K562 (cell line): ENCODE data around the gene PPP1CB. TPM values are rescaled to one million over a fixed set of nuclear protein-coding genes. Genes with fewer than 3 reads are reported as not detected.

ENCODE experiments used
- ATAC-seq: fragments of 200-7000 bp; cut with Tn5 transposase; 3 replicates; pipeline ENCODE4 v1.9.1; 2020; ENCODE audit warnings: moderate library complexity
- BruUV-seq: library from RNA; stranded (reverse); fragments of 400-500 nt; replicated peaks from 2 replicates; lab custom pipeline; 2021; lab: Mats Ljungman, UMichigan
- CTCF ChIA-PET: fragments of 300-600 bp; formaldehyde crosslinking; extraction: SDS; loops from one replicate; lab custom pipeline; 2021; ENCODE audit warnings: low intra/inter-chr PET ratio; lab: Yijun Ruan, JAX
- POLR2A ChIA-PET: fragments of 300-600, 350-650 bp; sonication (Branson Sonifier 250); formaldehyde crosslinking; extraction: SDS; loops from one replicate; lab custom pipeline; 2021; ENCODE audit warnings: antibody characterized with exemption, inconsistent platforms; lab: Yijun Ruan, JAX
- DNase-seq, 4 experiments: peaks; one replicate each; pipeline versions ENCODE4 v3.0.0 to v3.0.0-alpha.2; 2011 to 2018; ENCODE audit warnings: low spot score in 3 of 4, mixed read lengths in 3 of 4; ENCODE audit errors: extremely low read depth in 1 of 4
- FAIRE-seq: peaks from 2 replicates; lab custom pipeline; 2011; peaks lifted over from hg19 to GRCh38; lab: Jason Lieb, UNC
- H2AFZ ChIP-seq: 2 replicates; pipeline ENCODE4 v1.6.0; 2011; ENCODE audit warnings: low read depth, low read length, control low read depth, inconsistent platforms
- H3K27ac ChIP-seq: fragments of 200-600 bp; 3 replicates; pipeline ENCODE4 v1.8.0; 2011; ENCODE audit warnings: low read depth, mild to moderate bottlenecking, control low read depth, inconsistent platforms, low read length, moderate library complexity, mixed read lengths; ENCODE audit errors: extremely low read depth
- H3K27me3 ChIP-seq, 2 experiments: fragments of 300-600 bp in 1 of 2; 2 replicates in 1 of 2; 3 replicates in 1 of 2; pipeline versions ENCODE4 v1.6.0 to v1.8.0; 2011; ENCODE audit warnings: inconsistent platforms in 2 of 2, low read length in 2 of 2, mild to moderate bottlenecking in 1 of 2, mixed read lengths in 1 of 2, moderate library complexity in 1 of 2; ENCODE audit not compliant: control insufficient read depth in 2 of 2, insufficient read depth in 2 of 2
- H3K36me3 ChIP-seq: fragments of 300-600 bp; 3 replicates; pipeline ENCODE4 v1.8.0; 2011; ENCODE audit warnings: mild to moderate bottlenecking, low read length, inconsistent platforms; ENCODE audit not compliant: control insufficient read depth, insufficient read depth
- H3K4me1 ChIP-seq, 2 experiments: fragments of 200-600 bp in 1 of 2; replicated peaks in 1 of 2; 2 replicates in 1 of 2; 3 replicates in 1 of 2; pipeline versions ENCODE4 v1.5.1 to v1.8.0; 2011; ENCODE audit warnings: inconsistent platforms in 2 of 2, low read length in 2 of 2, mild to moderate bottlenecking in 1 of 2, mixed read lengths in 1 of 2, moderate library complexity in 1 of 2; ENCODE audit not compliant: control insufficient read depth in 2 of 2, insufficient read depth in 2 of 2
- H3K4me2 ChIP-seq: 2 replicates; pipeline ENCODE4 v1.6.1; 2011; ENCODE audit warnings: low read length, control low read depth, inconsistent platforms, mixed read lengths; ENCODE audit not compliant: insufficient read depth
- H3K4me3 ChIP-seq: fragments of 200-600 bp; sonication (generic), shearing (Covaris generic); 2 replicates; pipeline ENCODE4 v1.5.1; 2016; ENCODE audit warnings: control low read depth, inconsistent platforms
- H3K79me2 ChIP-seq: fragments of 200-600 bp; 3 replicates; pipeline ENCODE4 v1.8.0; 2011; ENCODE audit warnings: low read length, inconsistent platforms; ENCODE audit not compliant: control insufficient read depth, insufficient read depth
- H3K9ac ChIP-seq, 2 experiments: 2 replicates each; pipeline versions ENCODE4 v1.6.0 to v1.6.1; 2011; ENCODE audit warnings: low read depth in 2 of 2, low read length in 2 of 2, control low read depth in 1 of 2, inconsistent platforms in 1 of 2, mild to moderate bottlenecking in 1 of 2, mixed read lengths in 1 of 2; ENCODE audit not compliant: insufficient read depth in 1 of 2
- H3K9me1 ChIP-seq: one replicate; pipeline ENCODE4 v1.6.0; 2011; ENCODE audit warnings: inconsistent platforms, mild to moderate bottlenecking, low read length, moderate library complexity; ENCODE audit not compliant: control insufficient read depth, insufficient read depth
- H3K9me3 ChIP-seq: replicated peaks from 2 replicates; pipeline ENCODE4 v1.5.1; 2011; ENCODE audit warnings: low read depth, low read length, inconsistent platforms; ENCODE audit not compliant: control insufficient read depth, insufficient read depth
- H4K20me1 ChIP-seq: replicated peaks from 2 replicates; pipeline ENCODE4 v1.6.1; 2011; ENCODE audit warnings: low read length, inconsistent platforms, mixed read lengths; ENCODE audit not compliant: control insufficient read depth, insufficient read depth
- C11orf30 ChIP-seq: fragments of 450-650 bp; IDR thresholded peaks from 2 replicates; pipeline ENCODE4 v1.6.1; 2016; ENCODE audit warnings: low read depth, mild to moderate bottlenecking
- FOXM1 ChIP-seq, 2 experiments: fragments of 450-650 bp in 1 of 2; sonication (generic) in 1 of 2; formaldehyde crosslinking in 1 of 2; IDR thresholded peaks; 2 replicates each; pipeline versions ENCODE4 v1.6.1 to v1.9.0; 2017 to 2022; ENCODE audit warnings: low read depth in 2 of 2, mild to moderate bottlenecking in 2 of 2, missing genetic modification reagents in 1 of 2, moderate library complexity in 1 of 2
- KDM2B ChIP-seq: fragments of 250-450 bp; sonication (Bioruptor Pico); IDR thresholded peaks from 2 replicates; pipeline ENCODE4 v1.8.0; 2021; ENCODE audit warnings: mild to moderate bottlenecking, moderate library complexity
- PHTF2 ChIP-seq: fragments of 250-450 bp; sonication (Bioruptor Pico); IDR thresholded peaks from 2 replicates; pipeline ENCODE4 v1.5.0; 2021; ENCODE audit warnings: mild to moderate bottlenecking
- SMARCA5 ChIP-seq: fragments of 450-650 bp; IDR thresholded peaks from 2 replicates; pipeline ENCODE4 v1.6.1; 2016
- SP2 ChIP-seq: IDR thresholded peaks from 2 replicates; pipeline ENCODE4 v1.6.1; 2011; ENCODE audit warnings: mild to moderate bottlenecking, low read depth, low read length, moderate library complexity; ENCODE audit not compliant: poor library complexity, severe bottlenecking; ENCODE audit errors: extremely low read depth
- UBTF ChIP-seq, 2 experiments: IDR thresholded peaks; 2 replicates each; pipeline ENCODE4 v1.6.1; 2012; ENCODE audit warnings: improper control_type of control experiment in 2 of 2, low read depth in 2 of 2, low read length in 2 of 2, borderline replicate concordance in 1 of 2
- ZNF12 ChIP-seq: sonication (generic); formaldehyde crosslinking; IDR thresholded peaks from 2 replicates; pipeline ENCODE4 v1.4.0; 2020; ENCODE audit warnings: mild to moderate bottlenecking, missing genetic modification reagents
- ZNF316 ChIP-seq: fragments of 450-650 bp; IDR thresholded peaks from 2 replicates; pipeline ENCODE4 v1.6.1; 2016
- ZNF398 ChIP-seq: fragments of 250-450 bp; sonication (Bioruptor Pico); IDR thresholded peaks from 2 replicates; pipeline ENCODE4 v1.8.0; 2021; ENCODE audit warnings: moderate library complexity, mild to moderate bottlenecking, inconsistent platforms
- ZNF561 ChIP-seq: fragments of 450-650 bp; formaldehyde crosslinking; conservative IDR thresholded peaks from 2 replicates; pipeline ENCODE4 v1.4.0; 2020; ENCODE audit warnings: mild to moderate bottlenecking, moderate library complexity
- ZNF696 ChIP-seq: fragments of 250-450 bp; sonication (Bioruptor Pico); conservative IDR thresholded peaks from 2 replicates; pipeline ENCODE4 v1.4.0; 2020; ENCODE audit warnings: mild to moderate bottlenecking, moderate library complexity
- WGBS: fragments of 100-300 bp; shearing (Covaris generic); methylation state at CpG from one replicate; pipeline ENCODE4 v1.1.6; 2016; ENCODE audit warnings: low coverage, mixed read lengths; ENCODE audit not compliant: insufficient coverage; ENCODE audit errors: missing lambda C conversion rate; 5-methylcytosine and 5-hydroxymethylcytosine counted together
- in situ Hi-C: fragments of 300-500 bp; cut with MboI; formaldehyde crosslinking; loops from 4 replicates; pipeline ENCODE4 v1.15.0; 2018; ENCODE audit warnings: inconsistent platforms, mixed read lengths
- intact Hi-C: fragments of 100-400 bp; cut with micrococcal nuclease; formaldehyde crosslinking; loops from 2 replicates; pipeline ENCODE4 v1.14.2; 2022
- polyA plus RNA-seq, 8 experiments: library from polyadenylated mRNA; depleted of rRNA in 4 of 8; stranded (reverse) in 5 of 8; unstranded in 3 of 8; fragments of >200 nt; fragmentation: Nextera tagmentation in 2 of 8; fragmentation: Illumina TruSeq in 1 of 8; extraction: Ambion mirVana in 2 of 8; extraction: Trizol in 1 of 8; gene quantifications; 2 replicates each; pipeline versions ENCODE4 v1.2.1 to v1.2.3, GENCODE V29; 2011 to 2014; ENCODE audit warnings: inconsistent platforms in 1 of 8, missing spikeins in 1 of 8
- total RNA-seq, 7 experiments: library from RNA; depleted of rRNA in 6 of 7; stranded (reverse); fragments of >200 nt in 6 of 7; fragmentation: Illumina TruSeq in 2 of 7; extraction: Trizol in 2 of 7; gene quantifications; 2 replicates each; pipeline versions ENCODE4 v1.2.1 to v1.2.3, GENCODE V29; 2011 to 2021; ENCODE audit warnings: low replicate concordance in 1 of 7

Gene PPP1CB
- total and polyA plus RNA-seq, 9 of the 15 experiments (the other 6 are each of a cell fraction or from before 2014, with no cell fraction given), result 25.6 to 118 (median 58.9) TPM

- POLR2A ChIA-PET, result interaction anchor here (0.6 to 0.8 kb wide), 2 partner anchors 13 to 490 kb away, joined by 3 read pairs; no protein-coding TSS in a partner anchor
- Histone ChIP-seq H3K4me1 (no peaks in the 10 kb centered on the region), H3K27ac (no peak overlapping the region), H3K9me3 (no peaks in the 10 kb centered on the region), H4K20me1 (no peaks in the 10 kb centered on the region), H3K9me1 (no peaks in the 10 kb centered on the region), H3K27me3 (no peaks in the 10 kb centered on the region; a peak in 1 of 5 replicates), H3K9ac (no peak overlapping the region), H3K4me3 (no peak overlapping the region), H3K4me2 (no peak overlapping the region)
- BruUV-seq, result no TSS peak
- in situ Hi-C loops (loop anchor here (5.0 kb wide), 1 partner anchor 135 kb away; no protein-coding TSS in a partner anchor), intact Hi-C loops (no loop called here)
- CTCF ChIA-PET, result interaction anchor here (1.0 to 2.2 kb wide), 4 partner anchors 131 to 374 kb away, joined by 5 to 18 read pairs (median 14); no protein-coding TSS in a partner anchor
- DNase-seq (no peak), ATAC-seq (no peak)
- TF ChIP-seq ZNF316, result peak; percentile 85
- peak; percentile 61 for TF ChIP-seq C11orf30
- no peak for TF ChIP-seq ZNF696 (CRISPR knock-in tag)
- TF ChIP-seq, all 486 proteins: peak for 2
- Histone ChIP-seq H3K36me3 (no peaks in the 10 kb centered on the region), H3K79me2 (no peaks in the 10 kb centered on the region), H2AFZ (no peak overlapping the region)
- FAIRE-seq, result no peak
These were observed 70.4 kb downstream of the PPP1CB start for GRCh38 chr2:28822036-28822435.

GRCh38 chr2:28824207-28824606 lies 72.6 kb downstream of the PPP1CB start:
- no peaks in the 10 kb centered on the region for H3K9me3 ChIP-seq
- ATAC-seq (no peak), FAIRE-seq (no peak), DNase-seq (no peak)
- intact Hi-C loops (no loop called here), in situ Hi-C loops (loop anchor here (5.0 kb wide), 1 partner anchor 133 kb away; no protein-coding TSS in a partner anchor)
- H3K27ac ChIP-seq, result no peak overlapping the region
- no peak overlapping the region for H3K4me2 ChIP-seq
- ChIA-PET POLR2A (interaction anchor here (0.6 kb wide), 1 partner anchor 100 kb away, joined by 3 read pairs; no protein-coding TSS in a partner anchor), CTCF (no interaction called here)
- no peaks in the 10 kb centered on the region for H3K36me3 ChIP-seq
- WGBS, result 30% methylated on average over 2 of the region's 2 CpGs
- H2AFZ ChIP-seq, result no peak overlapping the region
- H3K9me1 ChIP-seq, result no peaks in the 10 kb centered on the region
- H3K9ac ChIP-seq, result no peak overlapping the region
- no peaks in the 10 kb centered on the region for H3K4me1 ChIP-seq
- BruUV-seq, result no TSS peak
- H3K4me3 ChIP-seq, result no peak overlapping the region
- no peaks in the 10 kb centered on the region; a peak in 1 of 5 replicates for H3K27me3 ChIP-seq
- H3K79me2 ChIP-seq, result no peaks in the 10 kb centered on the region
- no peaks in the 10 kb centered on the region for H4K20me1 ChIP-seq
- TF ChIP-seq FOXM1 (IDR thresholded peaks at IDR 0.05; ENCODE audit: low read depth) (no peak), FOXM1 (CRISPR knock-in tag; IDR thresholded peaks at IDR 0.05; ENCODE audit: low read depth) (no peak), SMARCA5 (no peak), ZNF696 (CRISPR knock-in tag) (no peak), ZNF12 (CRISPR knock-in tag) (no peak), UBTF (IDR thresholded peaks at IDR 0.05; ENCODE audit: borderline replicate concordance in 1 of 2, low read depth in 2 of 2, low read length in 2 of 2) (no peak), PHTF2 (CRISPR knock-in tag) (no peak), KDM2B (no peak), SP2 (no peak), ZNF561 (CRISPR knock-in tag) (no peak), ZNF398 (CRISPR knock-in tag) (no peak)
